Measurements from ENCODE around the gene GPR137B.

GPR137B gene

DNA sequence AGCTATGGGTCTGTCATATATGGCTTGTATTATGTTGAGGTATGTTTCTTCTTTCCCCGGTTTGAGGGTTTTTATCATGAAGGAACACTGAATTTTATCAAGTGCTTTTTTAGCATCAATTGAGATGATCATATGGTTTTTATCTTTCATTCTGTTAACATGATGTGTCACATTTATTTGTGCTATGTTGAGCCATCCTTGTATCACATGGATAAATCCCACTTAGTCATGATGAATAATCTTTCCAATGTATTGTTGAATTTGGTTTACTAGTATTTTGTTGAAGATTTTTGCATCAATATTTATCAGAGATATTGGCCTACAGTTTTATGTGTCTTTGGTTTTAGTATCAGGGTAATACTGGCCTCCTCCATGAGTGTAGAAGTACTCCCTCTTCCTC lies 61.7 kb downstream of the GPR137B start:
- DNase-seq (ENCODE audit: low spot score), result no peak

- no peak for DNase-seq (ENCODE audit: low spot score)
Measured at GRCh38 chr1:236204656-236205055, 62.3 kb downstream of the GPR137B start.

GRCh38 chr1:236206548-236206947 lies 64.2 kb downstream of the GPR137B start:
- DNase-seq (ENCODE audit: low spot score), result no peak

DNA sequence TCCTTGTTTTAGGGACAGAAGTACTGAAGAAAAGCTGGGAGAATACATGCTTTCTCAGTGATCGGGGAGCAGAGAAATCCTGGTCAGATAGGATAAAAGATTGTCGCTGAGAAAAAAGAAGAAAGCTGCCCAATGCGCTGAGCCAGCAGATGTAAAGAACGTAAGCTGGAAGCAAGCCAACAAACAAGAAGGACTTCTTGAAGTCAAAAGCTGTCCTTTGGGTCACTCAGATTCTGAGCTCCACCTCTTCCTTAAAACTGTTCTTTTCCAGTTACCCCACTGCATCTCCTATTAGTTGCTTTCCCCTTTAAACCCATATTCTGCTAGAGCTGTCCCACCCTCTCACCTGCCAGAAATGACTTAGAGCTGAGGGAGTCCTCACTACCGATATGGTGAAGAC lies 64.8 kb downstream of the GPR137B start:
- DNase-seq (ENCODE audit: low spot score), result no peak

DNA sequence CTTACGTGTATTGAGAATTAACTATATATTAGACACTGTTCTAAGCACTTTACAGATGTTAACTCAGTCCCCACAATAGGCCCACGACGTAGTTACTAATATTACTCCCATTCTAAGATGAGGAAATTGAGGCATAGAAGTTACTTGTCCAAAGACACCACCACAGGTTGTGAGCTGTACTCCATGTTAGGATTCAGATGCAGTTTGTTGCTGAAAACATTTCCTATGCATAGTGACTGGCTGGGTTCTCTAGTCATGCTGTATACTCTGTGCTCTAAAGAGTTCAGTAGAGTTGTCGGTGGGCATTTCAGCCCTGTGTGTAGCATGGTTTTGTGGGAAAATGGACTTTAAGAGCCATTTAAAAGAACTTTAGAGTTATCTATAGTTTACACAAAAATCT lies 65.2 kb downstream of the GPR137B start:
- DNase-seq (ENCODE audit: low spot score), result no peak

DNA sequence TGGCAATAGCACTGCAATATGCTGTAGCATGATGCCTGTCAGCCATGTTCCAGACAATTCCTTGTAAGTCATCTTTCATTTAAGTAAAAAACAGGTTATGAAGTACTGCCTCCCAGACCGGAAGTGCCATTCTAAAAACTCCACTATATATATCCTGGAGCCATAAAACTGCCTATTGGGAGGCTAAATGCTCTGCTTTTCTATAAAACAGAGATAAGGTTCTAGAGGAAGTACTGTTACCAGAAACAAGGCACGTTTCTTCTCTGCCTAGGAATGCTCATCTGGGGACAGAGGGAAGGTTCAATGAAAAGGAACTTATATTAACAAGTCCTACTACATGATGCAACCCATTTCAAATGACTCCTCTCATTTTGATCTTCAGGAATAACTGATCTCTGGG lies 66.8 kb downstream of the GPR137B start:
- no peak for DNase-seq (ENCODE audit: low spot score)

GRCh38 chr1:236209713-236210112 lies 67.4 kb downstream of the GPR137B start:
- no peak for DNase-seq (ENCODE audit: low spot score)

DNA sequence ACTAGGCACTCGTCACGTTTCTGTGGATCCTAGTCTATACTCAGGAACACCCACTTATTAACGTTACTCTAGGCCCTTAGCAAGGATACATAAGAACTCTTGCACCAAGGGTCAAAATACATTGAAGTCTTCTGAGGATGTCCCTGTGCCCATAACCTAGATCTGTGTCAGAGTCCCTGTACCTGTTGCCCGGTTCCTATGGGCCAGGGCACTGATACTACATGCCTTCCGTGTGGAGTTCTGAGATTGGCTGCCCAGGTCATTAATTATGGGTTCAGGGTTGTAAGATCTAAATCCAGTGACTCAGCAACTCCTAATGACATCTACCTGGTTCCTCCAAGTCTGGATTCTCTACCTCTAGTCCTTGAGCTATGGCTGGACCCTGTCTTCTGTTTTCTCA lies 69.5 kb downstream of the GPR137B start:
- no peak for DNase-seq (ENCODE audit: low spot score)

DNA sequence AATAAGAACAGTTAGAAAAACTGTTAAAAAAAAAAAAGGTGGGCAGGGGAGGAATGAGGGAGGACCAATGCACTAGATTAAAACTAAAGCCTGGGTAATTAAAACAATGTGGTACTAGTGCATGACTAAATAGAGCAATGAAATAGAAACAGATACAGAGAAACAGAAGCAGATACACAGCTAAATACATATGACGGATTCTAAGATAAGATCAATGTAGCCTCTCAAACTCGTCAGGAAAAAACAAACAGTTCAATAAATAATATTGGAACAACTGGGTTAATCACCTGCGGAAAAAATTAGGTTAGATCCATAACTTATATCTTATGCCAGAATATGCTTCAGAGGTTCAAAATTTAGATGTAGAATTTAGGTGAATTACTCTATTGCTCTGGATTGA lies 71.2 kb downstream of the GPR137B start:
- no peak for DNase-seq (ENCODE audit: low spot score)

- no peak for DNase-seq (ENCODE audit: low spot score)
Measured at GRCh38 chr1:236214761-236215160, 72.4 kb downstream of the GPR137B start.

GRCh38 chr1:236220473-236220872 lies 78.1 kb downstream of the GPR137B start:
- DNase-seq (ENCODE audit: low spot score), result no peak

DNA sequence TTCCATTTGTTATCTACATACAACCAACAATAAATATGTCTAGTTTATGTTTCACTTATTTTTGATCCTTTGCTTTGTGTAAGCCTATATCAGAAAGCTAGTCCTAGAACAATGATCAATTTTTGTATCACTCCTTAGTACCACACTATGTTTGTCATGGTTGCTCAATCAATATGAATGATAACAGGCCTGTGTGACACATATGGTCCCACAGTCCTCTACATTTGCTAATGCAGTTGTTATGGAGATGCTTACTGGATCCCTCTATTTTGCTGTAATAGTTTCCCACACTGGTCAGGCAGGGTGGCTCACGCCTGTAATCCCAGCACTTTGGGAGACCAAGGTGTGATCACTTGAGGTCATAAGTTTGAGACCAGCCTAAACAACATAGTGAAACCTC lies 80.3 kb downstream of the GPR137B start:
- DNase-seq (ENCODE audit: low spot score), result no peak

- no peak for DNase-seq (ENCODE audit: low spot score)
Measured at GRCh38 chr1:236228411-236228810, 86.1 kb downstream of the GPR137B start.

DNA sequence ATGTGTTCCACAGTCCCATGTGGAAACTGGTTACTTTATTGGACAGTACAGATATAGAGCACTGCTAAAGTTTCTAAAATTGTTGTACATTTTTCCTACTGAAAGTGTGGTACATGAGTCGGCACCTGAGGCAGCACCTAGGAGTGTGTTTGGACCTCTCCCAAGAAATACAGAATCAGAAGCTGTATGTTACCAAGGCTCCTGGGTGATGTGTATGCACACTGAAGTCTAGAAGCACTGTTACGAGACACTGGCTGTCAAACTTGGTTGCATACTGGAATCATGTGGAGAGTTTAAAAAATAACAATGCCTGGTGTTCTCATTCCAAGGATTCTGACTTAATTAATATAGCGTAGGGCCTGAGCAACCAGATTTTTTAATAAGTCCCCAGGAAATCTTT lies 92.8 kb downstream of the GPR137B start:
- DNase-seq (ENCODE audit: low spot score), result no peak

- DNase-seq (ENCODE audit: low spot score), result no peak
Measured at GRCh38 chr1:236239092-236239585, 96.8 kb downstream of the GPR137B start.

DNA sequence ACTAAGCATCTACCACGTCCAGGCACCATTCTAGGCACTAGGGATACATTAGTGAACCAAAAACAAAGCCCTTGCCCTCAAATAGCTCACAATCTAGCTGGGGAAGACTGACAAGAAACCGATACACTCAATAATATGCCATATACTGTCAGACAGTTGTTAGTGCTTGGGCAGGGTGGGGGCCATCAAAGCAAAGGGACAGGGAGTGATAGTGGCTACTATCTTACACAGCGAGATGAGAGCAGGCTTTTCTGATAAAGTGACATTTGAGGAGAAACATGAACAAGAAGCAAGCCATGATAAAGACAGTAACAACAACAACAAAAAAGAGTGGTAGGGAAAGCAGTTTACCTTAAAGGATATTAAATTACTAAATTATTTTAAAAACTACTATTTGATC lies 98.3 kb downstream of the GPR137B start:
- DNase-seq (ENCODE audit: low spot score), result no peak

DNA sequence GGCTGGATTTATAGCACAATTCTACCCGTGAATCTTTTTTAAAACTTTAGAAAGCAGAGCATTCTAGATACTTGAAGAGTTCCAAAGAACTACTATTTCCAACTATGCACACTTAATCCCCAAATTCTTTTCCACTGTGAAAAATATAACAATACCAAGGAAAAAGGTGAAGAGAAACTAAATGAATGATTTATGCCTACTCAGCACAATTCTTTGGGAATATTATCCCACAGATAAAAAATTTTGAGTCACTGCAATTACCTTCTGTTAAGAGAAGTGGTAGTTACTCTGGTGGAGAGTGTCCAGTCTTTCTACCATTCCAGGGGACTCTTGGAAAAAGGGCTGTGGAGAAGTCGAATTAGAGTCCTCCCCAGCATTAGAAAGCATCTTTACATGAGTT lies 100.2 kb downstream of the GPR137B start:
- DNase-seq (ENCODE audit: low spot score), result no peak

GRCh38 chr1:236247286-236247685 lies 104.9 kb downstream of the GPR137B start:
- DNase-seq (ENCODE audit: low spot score), result no peak

- no peak for DNase-seq (ENCODE audit: low spot score)
Measured at GRCh38 chr1:236251587-236251986, 109.2 kb downstream of the GPR137B start.

DNA sequence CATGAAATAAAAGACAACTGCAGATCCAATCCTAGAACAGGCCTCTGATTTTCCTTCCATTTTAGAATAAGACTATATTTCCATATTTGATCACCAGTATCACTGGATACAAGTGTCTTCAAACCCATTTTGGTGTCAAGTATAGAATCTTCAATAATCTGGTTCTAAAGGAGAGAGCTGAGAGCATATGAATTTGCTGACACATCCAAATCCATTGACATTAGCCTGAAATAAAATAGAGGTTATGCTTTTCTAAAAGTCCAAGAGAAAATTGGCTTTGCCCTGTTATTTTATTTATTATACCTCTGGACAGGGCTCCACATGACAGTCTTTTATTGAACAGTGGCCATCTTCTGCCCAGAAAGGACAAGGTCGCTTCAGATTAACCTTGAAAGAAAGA lies 110.8 kb downstream of the GPR137B start:
- no peak for DNase-seq (ENCODE audit: low spot score)

- DNase-seq (ENCODE audit: low spot score), result no peak
Measured at GRCh38 chr1:236253918-236254637, 111.7 kb downstream of the GPR137B start.

GRCh38 chr1:236257216-236257615 lies 114.9 kb downstream of the GPR137B start:
- DNase-seq (ENCODE audit: low spot score), result no peak

GRCh38 chr1:236258114-236258622 lies 115.8 kb downstream of the GPR137B start:
- no peak for DNase-seq (ENCODE audit: low spot score)

All from SW480 (cell line).